H1 (cell line): ENCODE measurements around the gene CNGA1. TPM values are rescaled to one million over a fixed set of nuclear protein-coding genes. Genes with fewer than 3 reads are reported as not detected.

Experiments used
- CTCF ChIA-PET: fragments of 300-600 bp; sonication (Branson Sonifier 250); formaldehyde crosslinking; loops from one replicate; lab custom pipeline; 2021; ENCODE audit not compliant: partially characterized antibody; lab: Charles Lee
- POLR2A ChIA-PET: fragments of 300-600 bp; sonication (Branson Sonifier 250); formaldehyde crosslinking; loops from one replicate; lab custom pipeline; 2021; ENCODE audit warnings: inconsistent platforms; ENCODE audit not compliant: partially characterized antibody; lab: Charles Lee
- DNase-seq, 2 experiments: peaks; one replicate each; pipeline versions ENCODE4 v3.0.0 to v3.0.0-alpha.2; 2010 to 2022; ENCODE audit warnings: low spot score in 2 of 2, low read depth in 1 of 2, mixed read lengths in 1 of 2
- FAIRE-seq: peaks from 2 replicates; lab custom pipeline; 2011; peaks lifted over from hg19 to GRCh38; lab: Jason Lieb, UNC
- H2AFZ ChIP-seq: 2 replicates; pipeline ENCODE4 v1.8.1; 2012; ENCODE audit warnings: low read length, inconsistent platforms
- H2AK5ac ChIP-seq: 2 replicates; pipeline ENCODE4 v1.6.1; 2013; ENCODE audit warnings: low read depth, low read length
- H2BK120ac ChIP-seq: replicated peaks from 2 replicates; pipeline ENCODE3; 2013; ENCODE audit warnings: low read depth, low read length, inconsistent platforms
- H2BK12ac ChIP-seq: 2 replicates; pipeline ENCODE4 v1.6.1; 2013; ENCODE audit warnings: low read depth, low read length
- H2BK15ac ChIP-seq: 2 replicates; pipeline ENCODE4 v1.6.1; 2013; ENCODE audit warnings: low read length
- H2BK20ac ChIP-seq: 2 replicates; pipeline ENCODE4 v1.6.1; 2013; ENCODE audit warnings: low read length
- H2BK5ac ChIP-seq: 2 replicates; pipeline ENCODE4 v1.6.1; 2013; ENCODE audit warnings: low read depth, low read length
- H3K14ac ChIP-seq: 2 replicates; pipeline ENCODE4 v1.6.1; 2013; ENCODE audit warnings: inconsistent platforms; ENCODE audit not compliant: insufficient read length
- H3K18ac ChIP-seq: 2 replicates; pipeline ENCODE4 v1.6.1; 2013; ENCODE audit warnings: low read length; ENCODE audit errors: extremely low read depth
- H3K23ac ChIP-seq: 2 replicates; pipeline ENCODE4 v1.6.1; 2013; ENCODE audit warnings: inconsistent platforms; ENCODE audit not compliant: insufficient read length
- H3K23me2 ChIP-seq: 2 replicates; pipeline ENCODE4 v1.6.1; 2013; ENCODE audit warnings: low read depth, low read length
- H3K27ac ChIP-seq: 2 replicates; pipeline ENCODE4 v1.6.1; 2011; ENCODE audit warnings: low read depth, low read length, inconsistent platforms
- H3K27me3 ChIP-seq, 4 experiments: replicated peaks in 1 of 4; 1 replicate in 1 of 4; 2 replicates in 3 of 4; pipeline versions ENCODE4 v1.6.1 to v1.8.1; 2011 to 2013; ENCODE audit warnings: low read length in 3 of 4, mild to moderate bottlenecking in 3 of 4, inconsistent platforms in 2 of 4, mixed read lengths in 2 of 4, moderate library complexity in 1 of 4; ENCODE audit not compliant: control insufficient read depth in 3 of 4, insufficient read depth in 3 of 4; ENCODE audit errors: extremely low read depth in 1 of 4
- H3K36me3 ChIP-seq, 4 experiments: 2 replicates each; pipeline versions ENCODE4 v1.6.1 to v1.8.1; 2011 to 2013; ENCODE audit warnings: mild to moderate bottlenecking in 4 of 4, low read length in 3 of 4, moderate library complexity in 2 of 4, control low read depth in 1 of 4, inconsistent platforms in 1 of 4; ENCODE audit not compliant: insufficient read depth in 4 of 4, control insufficient read depth in 2 of 4
- H3K4ac ChIP-seq: replicated peaks from 2 replicates; pipeline ENCODE3; 2013; ENCODE audit warnings: low read length, low read depth, mixed read lengths, inconsistent platforms; ENCODE audit not compliant: insufficient read length
- H3K4me1 ChIP-seq, 4 experiments: replicated peaks in 1 of 4; 1 replicate in 1 of 4; 2 replicates in 3 of 4; pipeline versions ENCODE4 v1.6.1 to v1.8.1; 2011 to 2013; ENCODE audit warnings: low read length in 3 of 4, inconsistent platforms in 2 of 4, mixed read lengths in 1 of 4; ENCODE audit not compliant: insufficient read depth in 4 of 4, control insufficient read depth in 3 of 4
- H3K4me2 ChIP-seq, 2 experiments: 2 replicates each; pipeline versions ENCODE4 v1.6.1 to v1.8.1; 2011 to 2013; ENCODE audit warnings: low read depth in 2 of 2, low read length in 2 of 2, control low read depth in 1 of 2, inconsistent platforms in 1 of 2, mild to moderate bottlenecking in 1 of 2; ENCODE audit not compliant: insufficient read depth in 1 of 2
- H3K4me3 ChIP-seq, 4 experiments: fragments of 200-600, 300-600 bp in 1 of 4; sonication (generic), shearing (Covaris generic), sonication (Bioruptor Twin) in 1 of 4; 2 replicates each; pipeline versions ENCODE4 v1.5.1 to v1.8.1; 2011 to 2016; ENCODE audit warnings: low read length in 4 of 4, low read depth in 3 of 4, control low read depth in 2 of 4, inconsistent platforms in 2 of 4, mild to moderate bottlenecking in 2 of 4, mixed read lengths in 1 of 4, moderate library complexity in 1 of 4; ENCODE audit not compliant: insufficient read depth in 2 of 4; ENCODE audit errors: extremely low read depth in 1 of 4
- H3K56ac ChIP-seq: replicated peaks from 2 replicates; pipeline ENCODE3; 2013; ENCODE audit warnings: low read depth, mild to moderate bottlenecking, mixed read lengths, low read length, inconsistent platforms; ENCODE audit not compliant: insufficient read length
- H3K79me1 ChIP-seq: 2 replicates; pipeline ENCODE4 v1.6.1; 2013; ENCODE audit warnings: low read depth, low read length, control low read depth
- H3K79me2 ChIP-seq, 2 experiments: 2 replicates each; pipeline versions ENCODE4 v1.6.1 to v1.8.1; 2012 to 2013; ENCODE audit warnings: low read length in 2 of 2, mild to moderate bottlenecking in 2 of 2, inconsistent platforms in 1 of 2; ENCODE audit not compliant: insufficient read depth in 2 of 2, control insufficient read depth in 1 of 2
- H3K9ac ChIP-seq, 4 experiments: replicated peaks in 1 of 4; 1 replicate in 1 of 4; 2 replicates in 3 of 4; pipeline versions ENCODE4 v1.6.1 to v1.8.1; 2011 to 2013; ENCODE audit warnings: low read depth in 3 of 4, low read length in 3 of 4, control low read depth in 2 of 4, mild to moderate bottlenecking in 2 of 4, moderate library complexity in 2 of 4, inconsistent platforms in 1 of 4; ENCODE audit errors: extremely low read depth in 1 of 4
- H3K9me3 ChIP-seq, 2 experiments: 2 replicates each; pipeline versions ENCODE4 v1.6.1 to v1.8.1; 2012 to 2013; ENCODE audit warnings: mild to moderate bottlenecking in 2 of 2, moderate library complexity in 2 of 2, control low read depth in 1 of 2, inconsistent platforms in 1 of 2, low read depth in 1 of 2, low read length in 1 of 2, mixed read lengths in 1 of 2; ENCODE audit not compliant: insufficient read depth in 2 of 2
- H4K20me1 ChIP-seq, 2 experiments: replicated peaks in 1 of 2; 2 replicates each; pipeline versions ENCODE3 to v1.8.1; 2011 to 2013; ENCODE audit warnings: inconsistent platforms in 2 of 2, low read length in 2 of 2, mild to moderate bottlenecking in 1 of 2; ENCODE audit not compliant: insufficient read depth in 2 of 2, control insufficient read depth in 1 of 2
- H4K5ac ChIP-seq: 2 replicates; pipeline ENCODE4 v1.6.1; 2013; ENCODE audit warnings: low read length, low read depth, mixed read lengths, inconsistent platforms; ENCODE audit not compliant: insufficient read length
- H4K8ac ChIP-seq: 2 replicates; pipeline ENCODE4 v1.8.0; 2013; ENCODE audit warnings: mild to moderate bottlenecking, moderate library complexity, low read length, inconsistent platforms; ENCODE audit not compliant: insufficient read depth; ENCODE audit errors: extremely low read depth
- H4K91ac ChIP-seq: replicated peaks from 2 replicates; pipeline ENCODE3; 2013; ENCODE audit warnings: low read length, mixed read lengths, inconsistent platforms; ENCODE audit not compliant: insufficient read length
- ATF3 ChIP-seq: IDR thresholded peaks from 2 replicates; pipeline ENCODE4 v1.6.1; 2011; ENCODE audit warnings: low read depth, mild to moderate bottlenecking, low read length; ENCODE audit not compliant: insufficient read depth
- CHD1 ChIP-seq: IDR thresholded peaks from 2 replicates; pipeline ENCODE4 v1.6.1; 2012; ENCODE audit warnings: low read depth, low read length, improper control_type of control experiment
- CREB1 ChIP-seq: IDR thresholded peaks from 2 replicates; pipeline ENCODE4 v1.6.1; 2012; ENCODE audit warnings: inconsistent platforms
- GABPA ChIP-seq: IDR thresholded peaks from 2 replicates; pipeline ENCODE4 v1.6.1; 2011; ENCODE audit warnings: mild to moderate bottlenecking, low read length, moderate library complexity, borderline replicate concordance; ENCODE audit not compliant: insufficient read depth
- KDM5A ChIP-seq: fragments of 200-600 bp; IDR thresholded peaks from 2 replicates; pipeline ENCODE4 v1.7.1; 2012; ENCODE audit warnings: mild to moderate bottlenecking, low read length, inconsistent platforms, mixed read lengths
- RNF2 ChIP-seq: fragments of 200-900, 300-1000 bp; sonication (generic); IDR thresholded peaks from 2 replicates; pipeline ENCODE4 v1.7.1; 2016; ENCODE audit warnings: borderline replicate concordance, low read depth, mild to moderate bottlenecking, antibody characterized with exemption, low read length; ENCODE audit not compliant: poor library complexity, severe bottlenecking; ENCODE audit errors: missing control alignments
- RXRA ChIP-seq: IDR thresholded peaks from 2 replicates; pipeline ENCODE4 v1.6.1; 2011; ENCODE audit warnings: low read depth, mild to moderate bottlenecking, low read length, moderate library complexity; ENCODE audit not compliant: insufficient read depth
- SIX5 ChIP-seq: IDR thresholded peaks from 2 replicates; pipeline ENCODE4 v1.6.1; 2011; ENCODE audit warnings: mild to moderate bottlenecking, low read depth, low read length
- SP1 ChIP-seq: IDR thresholded peaks from 2 replicates; pipeline ENCODE4 v1.6.1; 2011; ENCODE audit warnings: low read depth, low read length
- SP2 ChIP-seq: IDR thresholded peaks from 2 replicates; pipeline ENCODE4 v1.6.1; 2012; ENCODE audit warnings: mild to moderate bottlenecking, low read length, inconsistent platforms
- SRF ChIP-seq: IDR thresholded peaks from 2 replicates; pipeline ENCODE4 v1.6.1; 2011; ENCODE audit warnings: mild to moderate bottlenecking, low read depth, low read length, moderate library complexity
- SUZ12 ChIP-seq: fragments of 200-600 bp; sonication (generic); IDR thresholded peaks from 2 replicates; pipeline ENCODE4 v1.6.1; 2012; ENCODE audit warnings: mild to moderate bottlenecking, inconsistent platforms, low read length, moderate library complexity, mixed read lengths
- TEAD4 ChIP-seq: IDR thresholded peaks from 2 replicates; pipeline ENCODE4 v1.6.1; 2012; ENCODE audit warnings: low read depth, low read length, inconsistent platforms, mixed read lengths
- USF2 ChIP-seq: IDR thresholded peaks from 2 replicates; pipeline ENCODE4 v1.6.1; 2011; ENCODE audit warnings: low read length, improper control_type of control experiment
- WGBS, 2 experiments: shearing (Covaris generic) in 1 of 2; methylation state at CpG; one replicate each; pipeline versions ENCODE4 v1.1.6 to v1.1.7; 2013 to 2015; ENCODE audit warnings: low lambda C conversion rate in 2 of 2, mixed read lengths in 2 of 2, inconsistent platforms in 1 of 2, low coverage in 1 of 2, missing lambda C conversion rate in 1 of 2; ENCODE audit not compliant: insufficient replicate concordance in 2 of 2, insufficient coverage in 1 of 2, insufficient read length in 1 of 2; ENCODE audit errors: extremely low coverage in 1 of 2, missing lambda C conversion rate in 1 of 2; 5-methylcytosine and 5-hydroxymethylcytosine counted together
- polyA plus RNA-seq, 7 experiments: library from polyadenylated mRNA; depleted of rRNA in 3 of 7; stranded (reverse) in 5 of 7; unstranded in 2 of 7; fragments of >200 nt in 5 of 7; fragments of 200-250 nt in 2 of 7; gene quantifications; 1 replicate in 5 of 7; 2 replicates in 1 of 7; 4 replicates in 1 of 7; pipeline versions ENCODE4 v1.2.1 to v1.2.3, GENCODE V29; 2011 to 2013; ENCODE audit warnings: missing spikeins in 2 of 7, mixed read lengths in 2 of 7
- total RNA-seq: library from RNA; stranded (reverse); fragmentation: NEBNext Ultra II Directional; extraction: Animal tissue kit (Norgen Biotek cat#: 25700); gene quantifications from 2 replicates; pipeline ENCODE4 v1.2.1, GENCODE V29; 2021

Gene CNGA1
- total and polyA plus RNA-seq, 2 of the 8 experiments (the other 6 are each of a cell fraction or from before 2014, with no cell fraction given), result 0.17 to 0.54 TPM

- Histone ChIP-seq H2BK15ac (no peak overlapping the region), H2BK20ac (no peak overlapping the region), H3K23me2 (no peaks in the 10 kb centered on the region), H2AFZ (no peak overlapping the region), H3K4me3 (no peak overlapping the region), H4K20me1 (no peaks in the 10 kb centered on the region), H3K36me3 (no peaks in the 10 kb centered on the region), H3K4ac (no peak overlapping the region), H3K18ac (no peak overlapping the region), H4K8ac (no peak overlapping the region), H3K23ac (no peak overlapping the region), H2BK5ac (no peak overlapping the region), H4K91ac (no peak overlapping the region), H3K79me1 (no peaks in the 10 kb centered on the region), H2BK120ac (no peak overlapping the region), H3K79me2 (no peaks in the 10 kb centered on the region), H2AK5ac (no peak overlapping the region), H3K4me1 (no peaks in the 10 kb centered on the region), H3K27ac (no peak overlapping the region), H4K5ac (no peak overlapping the region), H3K56ac (no peak overlapping the region), H2BK12ac (no peak overlapping the region), H3K27me3 (no peaks in the 10 kb centered on the region), H3K9me3 (no peaks in the 10 kb centered on the region), H3K4me2 (no peak overlapping the region), H3K9ac (no peak overlapping the region), H3K14ac (no peak overlapping the region)
- WGBS, 2 experiments, result 83% methylated on average over 6 of the region's 6 CpGs; no CpG with 5 or more reads in 1 of the 2 experiments
- DNase-seq (no peak), FAIRE-seq (no peak)
- CTCF ChIA-PET, result interaction anchor here (0.9 to 1.3 kb wide), 3 partner anchors 9 to 10 kb away, joined by 3 to 4 read pairs (median 3); no protein-coding TSS in a partner anchor
- POLR2A ChIA-PET, result no interaction called here
- TF ChIP-seq KDM5A, result no peak
- TF ChIP-seq SIX5, result no peak
- no peak for TF ChIP-seq CHD1
- no peak for TF ChIP-seq ATF3
- TF ChIP-seq RNF2, result no peak
- no peak for TF ChIP-seq USF2
- TF ChIP-seq RXRA, result no peak
- TF ChIP-seq SP2, result no peak
- TF ChIP-seq SP1, result no peak
- no peak for TF ChIP-seq GABPA
- TF ChIP-seq SRF, result no peak
- no peak for TF ChIP-seq SUZ12
- no peak for TF ChIP-seq CREB1
- TF ChIP-seq TEAD4, result no peak
These were observed 80.1 kb downstream of the CNGA1 start for GRCh38 chr4:47936336-47936735.
